ENCODE results near the gene E2F4.

DNA sequence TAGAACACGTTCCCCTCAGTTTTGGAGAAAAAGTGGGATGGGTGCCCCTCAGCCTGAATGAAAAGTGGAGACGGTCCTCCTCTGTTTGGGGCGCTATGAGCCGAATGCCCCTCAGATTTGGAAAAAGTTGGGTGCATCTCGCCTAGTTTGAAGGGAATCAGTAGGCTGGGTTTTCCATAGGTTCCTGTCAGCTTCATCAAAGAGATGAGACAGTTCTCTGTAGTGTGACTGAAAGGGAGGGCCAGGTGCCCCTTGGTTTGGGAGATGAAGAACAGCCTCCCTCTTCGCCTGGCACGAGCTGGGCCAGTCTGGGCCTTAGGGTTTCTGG is 56.1 kb downstream of the E2F4 start:
- TF ChIP-seq CTCF (conservative IDR thresholded peaks at IDR 0.05; ENCODE audit: low read depth, low read length) (no peak), EZH2 (IDR thresholded peaks at IDR 0.05; ENCODE audit: borderline replicate concordance, low read depth, low read length, poor library complexity, severe bottlenecking) (no peak)

Data from A673 (cell line).